Measurements from ENCODE around the gene ERC1.
"Not testable (repeated sequence)": the region's sequence is repeated elsewhere in the genome, so short reads cannot be mapped to it uniquely, and the experiment has no call there.

Gene ERC1

DNA sequence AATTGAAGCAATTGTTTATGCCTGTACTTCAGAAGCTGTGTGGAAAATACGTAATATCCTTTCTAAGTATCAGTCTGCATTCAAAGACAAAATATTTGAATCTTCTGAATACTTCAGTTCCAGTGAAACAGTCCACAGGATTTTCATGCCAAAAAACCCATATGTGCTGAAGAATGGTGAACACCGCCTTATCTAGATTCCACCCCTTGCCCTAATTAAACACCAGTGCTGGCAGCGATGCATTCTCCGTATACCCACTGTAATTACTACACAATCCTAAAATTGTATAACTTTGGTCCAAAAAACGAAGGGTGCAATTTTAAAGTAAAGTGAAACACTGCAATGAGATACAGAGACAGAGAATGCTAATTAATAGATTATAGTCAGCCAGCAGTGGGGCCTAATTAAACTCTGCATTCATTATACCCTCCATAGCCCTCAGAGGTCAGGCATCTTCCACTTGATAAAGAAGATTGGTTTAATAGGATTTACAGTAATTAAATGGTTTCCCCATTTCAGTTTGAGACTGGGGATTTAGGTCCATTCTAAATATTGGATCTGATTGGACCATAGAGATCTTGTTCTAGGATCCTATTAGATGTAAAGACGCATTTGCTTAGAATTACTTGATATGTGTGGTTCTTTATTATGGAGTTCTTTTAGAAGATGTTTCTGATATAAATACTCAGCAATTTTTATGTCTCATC is 43.9 kb downstream of the ERC1 start:
- no peak for DNase-seq

DNA sequence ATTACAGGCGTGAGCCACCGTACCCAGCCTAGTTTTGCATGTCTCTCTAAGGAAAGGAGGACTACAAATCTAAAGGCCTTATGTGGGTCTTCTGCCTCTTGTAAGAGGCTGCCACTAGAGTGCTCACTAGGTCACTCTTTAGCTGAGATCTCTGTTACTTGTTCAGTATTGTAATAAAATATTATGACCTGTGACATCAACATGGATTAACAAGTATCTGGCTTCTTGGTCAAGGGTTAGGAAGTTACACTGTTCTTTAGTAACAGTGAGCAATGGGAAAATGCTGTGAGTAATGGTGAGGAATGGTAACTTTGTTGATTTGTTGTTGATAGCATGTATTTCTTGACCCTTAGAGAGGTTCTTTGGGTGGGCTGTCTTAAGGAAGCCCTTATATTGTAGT is 50.5 kb downstream of the ERC1 start:
- no peak for DNase-seq

DNA sequence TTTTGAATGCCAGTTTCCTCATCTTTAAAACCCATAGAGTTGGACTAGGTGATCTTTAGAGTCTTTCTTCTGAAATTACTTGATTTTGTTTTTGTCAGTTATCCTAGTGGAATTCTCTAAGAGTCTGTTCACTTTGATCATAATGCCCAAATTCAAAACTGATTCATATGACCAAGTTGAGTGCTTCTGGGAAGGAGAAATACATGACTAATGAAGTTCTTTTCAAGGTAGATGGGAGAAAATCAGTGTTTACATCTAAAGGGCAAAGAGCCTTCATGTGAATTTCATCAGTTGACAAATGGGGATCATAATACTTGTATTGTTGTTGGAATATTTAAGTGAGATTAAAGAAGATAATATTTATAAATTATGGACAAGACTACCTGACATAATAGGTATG is 53.2 kb downstream of the ERC1 start:
- DNase-seq, result no peak

DNA sequence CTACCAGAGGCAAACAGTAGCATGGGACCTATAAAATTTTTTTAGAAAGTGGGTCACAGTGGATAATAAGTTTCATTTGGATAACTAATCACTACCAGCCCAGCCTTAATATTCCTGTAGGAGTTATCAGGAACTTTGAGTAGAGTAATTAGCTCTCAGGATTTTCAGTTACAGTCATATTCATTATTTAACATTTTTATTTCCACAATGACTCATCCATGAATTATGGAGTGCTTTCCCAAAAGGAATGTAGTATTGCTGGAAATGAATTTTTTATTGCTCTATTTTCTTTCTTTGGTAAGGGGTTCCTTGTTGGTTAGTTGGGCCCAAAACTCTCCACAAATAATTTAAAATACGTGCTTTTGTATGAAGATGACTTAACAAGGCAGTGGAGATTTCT is 53.7 kb downstream of the ERC1 start:
- DNase-seq, result no peak

DNA sequence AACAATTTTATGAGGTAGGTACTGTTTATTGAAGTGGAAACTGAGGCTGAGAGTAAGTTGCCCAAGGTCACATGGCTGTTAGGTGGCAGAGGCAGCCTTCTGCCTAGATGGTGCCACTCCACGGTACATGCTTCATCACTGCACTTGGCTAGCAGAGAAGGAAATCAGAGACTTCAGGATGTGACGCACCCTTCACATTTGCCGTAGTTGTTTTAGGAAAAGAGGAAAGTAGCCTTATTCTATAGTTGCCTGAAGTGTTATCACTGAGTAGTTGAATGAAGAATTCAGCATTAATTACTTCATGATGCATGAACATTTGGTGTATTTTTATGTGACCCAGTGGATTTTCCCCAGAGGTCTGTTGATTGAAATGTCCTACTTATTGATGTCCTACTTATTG is 55.7 kb downstream of the ERC1 start:
- DNase-seq, result no peak

DNA sequence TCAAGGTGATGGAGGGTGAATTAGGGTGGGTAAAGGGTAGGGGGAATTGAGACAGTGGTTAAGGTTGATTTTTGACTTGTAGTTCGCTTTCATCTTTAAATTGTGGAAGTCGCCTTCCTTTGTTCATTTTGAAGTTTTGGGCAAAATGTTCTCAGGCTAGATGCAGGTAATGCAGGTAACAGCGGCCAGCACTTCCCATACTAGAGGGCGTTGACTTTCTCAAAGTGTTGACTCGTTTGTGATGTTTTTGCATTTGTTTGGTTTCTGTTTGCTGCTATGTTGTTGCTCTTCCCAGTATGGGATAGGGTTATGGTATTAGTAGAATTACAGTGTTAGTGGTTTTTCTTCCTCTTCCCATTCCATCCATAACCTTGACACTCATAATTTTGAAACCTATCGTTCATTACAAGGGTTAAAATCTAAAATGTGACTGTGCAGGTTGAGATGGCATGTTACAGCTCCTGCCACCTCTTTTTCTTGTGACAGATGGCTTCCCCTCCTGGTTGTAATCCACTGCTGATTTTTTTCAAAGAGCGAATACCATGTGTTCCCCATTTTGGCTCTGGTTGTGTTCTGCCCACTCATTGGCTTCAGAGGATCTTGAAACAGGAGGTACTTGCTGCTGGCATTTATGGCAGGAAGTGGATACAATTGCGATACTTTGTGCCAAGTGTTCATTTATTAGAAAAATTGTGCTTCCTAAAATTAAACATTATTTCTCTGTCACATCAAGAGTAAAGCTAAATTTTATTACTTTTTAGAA is 57.1 kb downstream of the ERC1 start:
- no peak for DNase-seq

DNA sequence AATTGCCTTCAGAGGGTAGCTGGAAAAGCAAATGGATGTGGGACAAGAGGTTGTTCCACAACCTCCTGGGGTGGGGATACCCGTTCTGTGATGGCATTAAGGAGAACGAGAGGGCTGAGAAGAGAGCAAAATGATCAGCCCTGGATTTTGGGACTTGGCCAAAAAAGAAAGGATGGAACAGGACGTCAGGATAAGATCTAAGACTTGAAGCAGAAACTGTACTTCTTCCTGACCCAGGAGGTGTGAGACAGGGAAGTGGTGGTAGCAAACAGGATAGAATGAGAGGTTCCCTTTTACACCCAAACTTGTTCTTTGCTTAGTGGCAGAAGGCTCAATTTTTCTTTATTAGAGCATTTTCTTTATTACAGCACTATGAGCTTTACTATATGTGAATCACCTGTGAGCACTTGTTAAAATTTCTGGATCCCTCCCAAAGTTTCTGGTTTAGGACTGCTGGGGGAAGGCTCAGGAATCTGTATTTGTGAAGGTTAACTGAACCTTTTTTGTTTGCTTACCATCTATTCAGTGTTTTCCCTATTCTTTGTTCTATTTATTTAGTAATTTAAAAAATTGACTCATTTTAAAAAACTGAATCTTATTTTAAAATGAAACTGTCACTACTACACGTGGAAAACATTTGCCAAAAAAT is 59.2 kb downstream of the ERC1 start:
- no peak for DNase-seq

DNA sequence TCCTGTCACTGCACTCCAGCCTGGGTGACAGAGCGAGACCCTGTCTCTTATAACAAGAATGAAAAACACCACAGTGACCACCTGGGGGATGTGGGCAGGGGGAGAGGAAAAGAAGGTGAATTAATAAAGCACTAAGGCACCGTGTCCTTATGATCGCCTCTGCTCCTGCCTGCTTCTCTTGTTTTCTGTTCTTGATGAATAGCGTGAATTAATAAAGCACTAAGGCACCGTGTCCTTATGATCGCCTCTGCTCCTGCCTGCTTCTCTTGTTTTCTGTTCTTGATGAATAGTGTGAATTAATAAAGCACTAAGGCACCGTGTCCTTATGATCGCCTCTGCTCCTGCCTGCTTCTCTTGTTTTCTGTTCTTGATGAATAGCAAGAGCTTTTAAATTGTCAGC is 60.6 kb downstream of the ERC1 start:
- not testable (repeated sequence) for DNase-seq

DNA sequence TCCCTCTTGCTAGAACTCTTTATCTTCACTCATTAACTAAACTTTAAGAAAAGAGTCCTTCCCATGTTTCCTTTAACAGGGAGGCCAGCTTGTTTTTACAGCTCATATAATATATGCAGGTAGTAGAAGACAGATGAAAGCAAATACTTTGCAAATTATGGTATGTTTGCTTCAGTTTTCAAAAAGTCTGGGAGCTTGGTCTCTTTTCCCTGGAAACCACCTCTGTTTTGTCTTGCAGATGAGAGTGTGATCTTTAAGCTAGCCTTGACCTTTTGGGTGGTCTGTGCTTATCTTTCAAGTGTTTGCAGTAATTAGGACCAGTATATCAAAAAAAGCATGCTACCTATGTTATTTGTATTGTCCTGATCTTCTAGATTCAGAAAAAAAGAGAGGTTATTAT is 62.7 kb downstream of the ERC1 start:
- DNase-seq, result no peak

DNA sequence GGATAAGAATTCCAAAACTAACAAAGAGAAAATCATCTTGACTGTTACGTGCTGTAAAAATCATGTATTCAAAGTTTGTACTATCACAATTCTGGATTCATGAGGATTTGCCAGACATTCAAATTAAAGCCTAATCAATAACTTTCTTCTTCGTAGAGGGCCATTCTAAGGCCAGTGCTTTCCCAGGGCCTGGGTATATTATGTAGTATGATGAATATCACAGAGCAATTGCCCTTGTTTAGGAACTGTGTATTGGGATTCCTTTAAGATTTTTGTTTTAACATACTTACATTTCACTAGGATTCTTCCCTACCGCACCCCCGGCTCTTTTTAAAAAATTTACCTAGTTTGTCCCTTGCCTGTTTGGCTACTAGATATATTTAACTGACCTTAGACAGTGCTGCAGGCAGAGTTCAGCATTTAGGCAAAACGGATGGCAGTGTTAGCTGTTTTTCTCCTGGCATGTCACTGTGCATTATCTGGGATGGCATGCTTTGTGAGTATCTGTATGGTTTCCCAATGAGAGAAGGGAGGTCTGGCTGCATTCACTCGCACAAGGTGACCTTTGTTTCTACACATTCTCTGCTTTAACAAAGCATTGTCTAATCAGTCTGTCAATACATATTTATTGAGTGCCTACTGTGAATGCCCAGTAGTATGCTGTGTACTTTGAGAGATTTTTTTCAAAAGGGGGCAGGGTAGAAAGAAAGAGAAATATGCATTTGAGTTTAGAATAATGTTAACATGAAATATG is 63.3 kb downstream of the ERC1 start:
- no peak for DNase-seq

DNA sequence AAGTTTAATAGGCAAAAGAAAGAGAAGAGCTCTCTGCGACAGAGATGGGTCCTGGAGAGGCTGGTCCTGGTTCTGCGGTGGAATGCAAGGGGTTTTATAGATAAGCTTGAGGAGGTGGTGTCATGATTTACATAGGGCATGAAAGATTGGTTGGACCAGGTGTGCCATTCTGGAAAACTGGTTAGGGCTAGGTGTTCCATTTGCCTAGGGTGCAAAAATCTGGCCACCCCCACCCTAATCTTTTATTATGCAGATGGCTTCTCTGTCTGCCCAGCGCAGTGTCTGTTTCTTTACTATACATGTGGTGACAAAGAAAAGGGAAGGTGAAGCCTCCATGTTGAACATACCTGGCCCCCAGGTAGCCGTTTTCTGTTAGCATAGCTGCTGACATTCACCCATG is 65.4 kb downstream of the ERC1 start:
- DNase-seq, result no peak

DNA sequence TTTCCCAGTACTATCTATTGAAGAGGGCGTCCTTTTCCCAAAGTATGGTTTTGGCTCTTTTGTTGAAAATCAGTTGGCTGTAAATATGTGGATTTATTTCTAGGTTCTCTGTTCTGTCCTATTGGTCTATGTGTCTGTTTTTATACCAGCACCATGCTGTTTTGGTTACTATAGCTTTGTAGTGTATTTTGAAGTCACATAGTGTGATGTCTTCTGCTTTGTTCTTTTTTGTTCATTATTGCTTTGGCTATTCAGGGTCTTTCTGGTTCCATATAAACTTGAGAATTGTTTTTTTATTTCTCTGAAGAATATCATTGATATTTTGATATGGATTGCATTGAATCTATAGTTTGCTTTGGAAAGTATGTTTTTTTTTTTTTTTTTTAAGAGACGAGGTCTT is 67.4 kb downstream of the ERC1 start:
- DNase-seq, result no peak

DNA sequence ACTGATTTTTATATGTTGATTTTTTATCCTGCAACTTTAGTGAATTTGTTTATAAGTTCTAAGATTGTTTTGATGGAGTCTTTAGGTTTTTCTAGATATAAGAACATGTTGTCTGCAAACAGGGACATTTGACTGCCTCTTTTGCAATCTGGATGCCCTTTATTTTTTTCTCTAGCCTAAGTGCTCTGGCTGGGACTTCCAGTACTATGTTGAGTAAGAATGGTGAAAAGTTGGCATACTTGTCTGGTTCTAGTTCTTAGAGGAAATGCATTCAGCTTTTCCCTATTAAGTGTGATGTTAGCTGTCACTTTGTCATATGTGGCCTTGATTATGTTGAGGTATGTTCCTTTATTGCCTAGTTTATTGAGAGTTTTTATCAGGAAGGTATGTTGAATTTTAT is 68.1 kb downstream of the ERC1 start:
- DNase-seq, result no peak

DNA sequence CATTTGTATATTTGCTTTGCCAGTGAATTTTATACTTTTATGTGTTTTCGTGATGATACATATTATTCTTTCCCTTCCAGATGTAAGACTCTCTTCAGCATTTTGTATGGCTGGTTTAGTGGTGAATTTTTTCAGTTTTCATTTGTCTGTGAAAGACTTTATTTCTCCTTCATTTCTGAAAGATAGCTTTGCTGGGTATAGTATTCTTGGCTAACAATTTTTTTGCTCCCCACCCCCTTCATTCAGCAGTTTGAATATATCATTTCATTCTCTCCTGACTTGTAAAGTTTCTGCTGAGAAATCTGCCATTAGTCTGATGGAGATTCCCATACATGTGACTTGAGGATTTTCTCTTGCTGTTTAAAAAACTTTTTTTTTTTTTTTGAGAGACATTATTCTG is 72.8 kb downstream of the ERC1 start:
- no peak for DNase-seq

DNA sequence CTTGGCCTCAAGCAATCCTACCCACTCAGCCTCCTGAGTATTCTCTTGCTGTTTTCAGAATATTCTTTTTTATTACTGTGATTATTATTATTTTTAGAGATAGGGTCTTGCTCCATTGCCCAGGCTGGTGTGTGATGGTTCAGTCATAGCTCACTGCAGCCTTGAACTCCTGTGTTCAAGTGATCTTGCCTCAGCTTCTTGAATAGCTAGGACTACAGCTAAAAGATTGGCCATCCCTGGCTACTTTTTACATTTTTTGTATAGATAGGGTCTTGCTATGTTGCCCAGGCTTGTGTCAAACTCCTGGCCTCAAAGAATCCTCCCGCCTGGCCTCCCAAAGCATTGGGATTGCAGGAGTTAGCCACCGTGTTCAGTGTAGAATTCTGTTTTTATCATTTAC is 73.3 kb downstream of the ERC1 start:
- no peak for DNase-seq

DNA sequence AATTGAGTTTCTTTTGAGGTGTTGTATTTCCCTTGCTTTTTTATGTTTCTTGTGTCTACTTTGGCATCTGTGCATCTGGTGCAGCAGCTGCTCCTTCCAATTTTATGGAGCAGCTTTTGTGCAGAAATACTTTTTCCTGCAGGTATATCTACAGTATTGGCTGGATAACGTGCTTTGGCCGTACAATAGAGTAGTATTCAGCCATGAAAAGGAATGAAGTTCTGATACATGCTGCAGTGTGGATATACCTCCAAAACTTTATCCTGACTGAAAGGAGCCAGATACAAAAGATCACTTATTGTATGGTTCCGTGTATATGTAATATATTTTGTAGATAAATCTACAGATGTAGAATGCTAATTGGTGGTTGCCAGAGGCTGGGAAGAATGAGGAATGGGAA is 74.6 kb downstream of the ERC1 start:
- DNase-seq, result no peak

DNA sequence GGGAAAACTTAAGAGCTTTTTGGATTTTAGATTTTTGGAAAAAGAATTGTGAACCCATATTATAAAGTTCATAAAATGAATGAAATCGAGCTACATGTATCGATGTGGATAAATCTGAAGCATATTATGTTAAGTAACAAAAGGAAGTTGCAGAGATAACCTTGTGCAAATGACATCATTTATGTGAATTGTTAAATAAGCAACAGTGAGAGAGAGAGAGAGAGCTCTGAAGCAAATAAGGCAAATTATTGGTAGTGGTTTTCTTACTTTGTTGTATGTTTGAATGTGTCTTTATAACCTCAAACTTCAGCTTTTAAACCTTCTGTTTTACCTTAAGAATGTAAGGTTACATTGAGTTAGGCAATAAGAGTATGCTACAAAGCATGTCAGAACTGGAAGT is 78.8 kb downstream of the ERC1 start:
- no peak for DNase-seq

DNA sequence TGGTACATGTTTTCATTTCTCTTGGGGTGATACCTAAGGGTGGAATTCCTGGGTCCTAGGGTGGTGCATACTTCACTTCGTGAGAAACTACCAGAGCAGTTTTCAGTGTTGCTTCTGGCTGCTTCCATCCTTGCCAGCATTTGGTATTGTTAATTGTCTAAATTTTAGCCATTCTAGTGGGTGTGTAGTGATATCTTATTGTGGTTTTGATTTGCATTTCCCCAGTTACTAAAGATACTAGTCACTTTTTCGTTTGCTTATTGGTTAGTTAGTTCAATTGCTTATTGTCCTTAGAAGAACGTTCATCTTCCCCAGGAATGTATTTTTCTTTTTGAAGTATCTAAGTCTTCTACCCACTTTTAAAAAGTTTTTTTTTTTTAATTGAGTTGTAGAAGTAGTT is 80.2 kb downstream of the ERC1 start:
- DNase-seq, result no peak

DNA sequence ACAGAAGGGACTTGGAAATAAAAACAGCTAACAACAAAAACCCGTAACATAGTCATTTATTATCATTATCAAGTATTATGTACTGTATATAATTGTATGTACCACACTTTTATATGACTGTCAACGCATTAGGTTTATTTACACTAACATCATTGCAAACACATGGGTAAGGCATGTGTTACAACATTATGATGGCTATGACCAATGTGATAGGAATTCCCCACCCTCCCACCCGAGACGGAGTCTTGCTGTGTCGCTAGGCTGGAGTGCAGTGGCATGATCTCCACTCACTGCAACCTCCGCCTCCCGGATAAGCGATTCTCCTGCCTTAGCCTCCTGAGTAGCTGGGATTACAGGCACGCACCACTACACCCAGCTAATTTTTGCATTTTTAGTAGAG is 82.6 kb downstream of the ERC1 start:
- DNase-seq, result no peak

DNA sequence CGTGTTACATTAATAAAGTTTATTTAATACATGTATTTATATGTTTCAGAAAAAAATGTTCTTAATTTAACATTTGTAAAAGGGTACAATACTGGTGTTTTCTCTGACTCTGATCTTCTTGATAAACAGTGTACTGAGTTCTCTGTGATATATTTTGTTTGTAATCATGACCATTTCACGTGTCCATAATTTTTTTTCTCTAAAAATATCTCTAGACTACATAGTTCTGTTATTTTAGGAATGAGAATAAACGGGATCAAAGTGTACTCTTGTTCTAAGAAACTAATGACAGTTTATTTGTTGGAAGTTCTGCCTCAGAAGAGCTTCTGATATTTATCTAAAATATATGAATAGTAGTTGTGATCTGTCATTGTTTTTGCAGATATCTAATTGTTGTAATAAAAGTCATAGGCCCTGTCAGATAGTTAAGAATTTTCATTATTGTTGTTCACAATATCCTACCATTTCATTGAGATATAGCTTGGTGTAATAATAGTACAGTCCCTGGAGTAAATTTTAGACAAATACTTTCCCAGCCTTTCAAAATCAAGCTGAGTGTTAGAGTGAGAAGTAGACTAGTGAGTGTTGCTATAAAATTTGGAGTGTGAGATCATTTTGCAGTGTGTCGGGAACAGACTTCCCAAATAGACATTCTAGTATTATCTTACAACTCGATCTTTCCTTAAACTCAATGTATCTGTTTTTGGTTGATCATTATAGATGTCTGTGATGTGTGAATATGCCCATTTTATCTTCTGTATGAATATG is 86.2 kb downstream of the ERC1 start:
- DNase-seq, result no peak

DNA sequence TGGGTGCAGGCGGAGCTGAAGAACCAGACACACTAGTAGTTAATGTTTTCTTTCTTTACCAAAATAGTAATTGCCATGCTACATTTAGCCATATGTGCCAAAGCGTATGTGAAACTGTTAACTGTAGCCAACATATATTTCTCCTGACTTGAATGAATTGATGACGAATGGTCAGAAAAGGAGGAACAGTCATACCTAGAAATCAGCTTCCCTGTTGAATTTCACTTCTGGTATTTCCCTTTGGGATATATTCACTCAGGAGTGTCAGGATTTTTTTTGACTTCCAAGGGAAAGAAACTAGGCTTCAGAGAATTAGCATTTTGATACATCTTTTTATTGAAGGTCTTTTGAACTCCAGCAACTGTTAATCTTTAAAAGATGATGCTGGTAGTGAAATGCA is 87.0 kb downstream of the ERC1 start:
- DNase-seq, result no peak

DNA sequence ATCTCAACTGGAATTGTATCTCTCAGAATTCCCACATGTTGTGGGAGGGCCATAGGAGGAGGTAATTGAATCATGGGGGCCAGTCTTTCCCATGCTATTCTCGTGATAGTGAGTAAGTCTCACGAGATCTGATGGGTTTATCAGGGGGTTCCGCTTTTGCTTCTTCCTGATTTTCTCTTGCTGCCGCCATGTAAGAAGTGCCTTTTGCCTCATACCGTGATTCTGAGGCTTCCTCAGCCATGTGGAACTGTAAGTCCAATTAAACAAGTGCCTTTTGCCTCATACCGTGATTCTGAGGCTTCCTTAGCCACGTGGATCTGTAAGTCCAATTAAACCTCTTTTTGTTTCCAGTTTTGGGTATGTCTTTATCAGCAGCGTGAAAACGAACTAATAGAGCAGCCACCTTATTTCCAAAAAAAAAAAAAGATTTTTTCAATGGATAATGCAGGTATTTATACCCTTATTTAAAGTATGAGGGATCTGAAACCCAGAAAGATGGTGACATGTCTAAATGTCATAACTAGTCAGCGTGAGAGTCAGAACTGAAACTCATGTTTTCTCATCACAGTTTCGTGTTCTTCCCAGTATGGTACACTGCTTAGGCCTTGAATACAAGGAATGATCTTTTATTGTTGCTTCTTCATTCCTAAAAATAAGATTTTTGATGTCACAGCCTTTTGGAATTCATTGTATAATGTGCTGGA is 89.6 kb downstream of the ERC1 start:
- DNase-seq, result no peak

All from CD4-positive, alpha-beta T cell treated with Interleukin-17A for 4 hours (primary cell).